ENCODE measurements around the gene MEIS3. TPM values are rescaled to one million over a fixed set of nuclear protein-coding genes. Genes with fewer than 3 reads are reported as not detected.
"Not testable (repeated sequence)": the region's sequence is repeated elsewhere in the genome, so short reads cannot be mapped to it uniquely, and the experiment has no call there.

The MEIS3 gene
- total RNA-seq, 2 experiments from 2014 or later, result not detected

DNA sequence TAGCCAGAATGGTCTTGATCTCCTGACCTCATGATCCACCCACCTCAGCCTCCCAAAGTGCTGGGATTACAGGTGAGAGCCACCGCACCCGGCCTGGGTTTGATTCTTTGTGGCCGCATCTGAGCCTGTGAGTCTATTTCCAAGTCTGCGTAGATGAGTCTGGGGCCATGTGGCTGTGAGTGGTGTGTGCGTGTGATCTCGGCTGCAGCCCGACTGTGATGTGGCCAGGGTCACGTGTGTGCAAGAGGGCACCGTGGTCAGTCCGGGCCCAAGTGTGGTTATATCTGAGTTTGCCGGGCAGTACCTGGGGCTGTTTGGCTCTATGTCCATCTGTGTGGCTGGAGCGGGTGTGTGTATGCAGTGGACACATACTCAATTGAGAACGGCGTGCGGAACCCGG is 5.4 kb downstream of the MEIS3 start:
- H3K4me1 Mint-ChIP-seq, result peaks cover 4% of the 10 kb centered on the region
- no peak overlapping the region for H3K4me3 Mint-ChIP-seq
- peaks cover 60% of the 10 kb centered on the region for H3K27me3 Mint-ChIP-seq

DNA sequence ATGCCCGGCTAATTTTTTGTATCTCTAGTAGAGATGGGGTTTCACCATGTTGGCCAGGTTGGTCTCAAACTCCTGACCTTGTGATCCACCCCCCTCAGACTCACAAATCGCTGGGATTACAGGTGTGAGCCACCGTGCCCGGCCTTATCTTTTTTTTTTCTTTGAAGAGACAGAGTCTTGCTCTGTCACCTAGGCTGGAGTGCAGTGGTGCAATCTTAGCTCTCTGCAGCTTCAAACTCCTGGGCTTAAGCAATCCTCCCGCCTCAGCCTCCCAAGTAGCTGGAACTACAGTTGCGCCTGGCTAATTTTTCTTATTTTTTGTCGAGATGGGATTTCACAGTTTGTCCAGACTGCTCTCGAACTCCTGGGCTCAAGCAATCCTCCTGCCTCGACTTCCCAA is 7.6 kb downstream of the MEIS3 start:
- not testable (repeated sequence) for H3K36me3 Mint-ChIP-seq, H3K4me3 Mint-ChIP-seq

More for the DNA sequence above, 5.4 kb downstream of the MEIS3 start:
- no peak overlapping the region for H3K27ac Mint-ChIP-seq
- DNase-seq, result no peak
- no peaks in the 10 kb centered on the region for H3K36me3 Mint-ChIP-seq
- no peaks in the 10 kb centered on the region for H3K9me3 Mint-ChIP-seq

DNA sequence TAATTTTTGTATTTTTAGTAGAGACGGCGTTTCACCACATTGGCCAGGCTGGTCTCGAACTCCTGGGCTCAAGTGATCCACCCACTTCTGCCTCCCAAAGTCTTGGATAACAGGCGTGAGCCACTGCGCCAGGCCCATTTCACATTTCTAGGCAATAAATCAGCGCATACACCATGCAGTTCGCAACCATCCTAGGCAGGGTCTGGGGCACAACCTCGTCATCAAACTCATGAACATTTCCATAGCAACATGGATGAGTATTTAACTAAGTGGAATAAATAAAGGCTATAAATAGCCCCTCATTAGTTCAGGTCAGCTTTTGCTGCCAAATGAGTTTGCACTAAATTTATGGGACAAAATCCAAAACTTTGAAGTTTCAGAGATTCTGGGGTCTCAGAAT is 8.2 kb downstream of the MEIS3 start:
- DNase-seq, result no peak
- Mint-ChIP-seq H3K4me1 (no peaks in the 10 kb centered on the region), H3K4me3 (no peak overlapping the region), H3K9me3 (peaks cover 2% of the 10 kb centered on the region), H3K36me3 (peaks cover 1% of the 10 kb centered on the region), H3K27me3 (peaks cover 58% of the 10 kb centered on the region), H3K27ac (no peak overlapping the region)

More for the DNA sequence above, 7.6 kb downstream of the MEIS3 start:
- peaks cover 58% of the 10 kb centered on the region for H3K27me3 Mint-ChIP-seq
- H3K4me1 Mint-ChIP-seq, DNase-seq, H3K27ac Mint-ChIP-seq, H3K9me3 Mint-ChIP-seq: not testable (repeated sequence)

DNA sequence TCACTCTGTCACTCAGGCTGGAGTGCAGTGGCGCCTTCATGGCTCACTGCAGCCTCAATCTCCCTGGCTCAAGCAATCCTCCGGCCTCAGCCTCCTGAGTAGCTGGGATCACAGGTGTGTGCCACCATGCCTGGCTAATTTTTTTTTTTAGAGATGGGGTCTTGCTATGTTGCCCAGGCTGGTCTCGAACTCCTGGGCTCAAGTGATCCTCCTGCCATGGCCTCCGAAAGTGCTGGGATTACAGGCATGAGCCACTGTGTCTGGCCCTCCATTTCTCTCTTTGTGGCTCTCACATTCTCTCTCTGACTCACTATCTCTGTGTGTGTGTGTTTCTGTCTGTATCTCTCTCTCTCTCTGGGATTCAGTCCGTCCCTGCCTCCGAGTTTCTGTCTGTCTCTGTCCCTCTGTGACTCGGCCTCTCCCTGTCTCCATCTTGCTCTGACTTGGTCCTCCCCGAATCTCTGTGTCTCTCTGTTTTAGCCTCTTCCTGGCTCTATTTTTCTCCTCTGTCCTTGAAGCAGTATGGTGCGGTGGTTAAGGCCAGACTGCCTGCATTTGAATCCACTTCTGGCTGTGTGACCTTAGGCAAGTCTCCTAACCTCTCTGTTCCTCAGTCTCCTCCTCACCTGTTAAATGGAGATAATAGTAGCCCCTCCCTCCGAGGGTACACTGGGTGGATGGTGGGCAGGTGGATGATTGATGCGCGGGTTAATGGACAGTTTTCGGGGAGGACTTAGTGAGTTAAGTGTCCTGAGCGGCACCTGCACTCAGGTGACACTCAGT is 11.0 kb downstream of the MEIS3 start:
- Mint-ChIP-seq H3K9me3 (peaks cover 2% of the 10 kb centered on the region), H3K4me3 (no peak overlapping the region), H3K4me1 (no peaks in the 10 kb centered on the region), H3K27ac (no peak overlapping the region), H3K36me3 (peaks cover 1% of the 10 kb centered on the region), H3K27me3 (peaks cover 59% of the 10 kb centered on the region)
- DNase-seq, result no peak

DNA sequence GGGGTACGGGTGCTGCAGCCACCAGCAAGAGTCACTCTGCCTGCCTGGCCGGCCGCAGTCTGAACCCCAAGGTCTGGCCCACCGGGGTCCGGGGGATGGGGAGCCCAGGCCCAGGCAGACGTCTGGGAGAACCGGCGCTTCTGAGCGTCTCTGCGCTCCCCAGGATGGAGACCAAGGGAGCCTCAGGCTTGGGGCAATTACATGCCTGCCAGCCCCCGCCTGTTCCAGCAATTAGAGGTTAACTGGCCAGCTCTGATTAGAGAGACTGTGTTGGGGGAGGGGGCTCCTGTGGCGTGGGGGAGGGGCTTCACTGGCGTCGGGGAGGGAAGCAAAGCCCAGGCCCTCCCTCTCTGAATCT is 11.9 kb downstream of the MEIS3 start:
- Mint-ChIP-seq H3K4me1 (no peaks in the 10 kb centered on the region), H3K27ac (no peak overlapping the region), H3K4me3 (no peak overlapping the region), H3K36me3 (peaks cover 1% of the 10 kb centered on the region), H3K9me3 (peaks cover 2% of the 10 kb centered on the region), H3K27me3 (peaks cover 58% of the 10 kb centered on the region)
- no peak for DNase-seq

DNA sequence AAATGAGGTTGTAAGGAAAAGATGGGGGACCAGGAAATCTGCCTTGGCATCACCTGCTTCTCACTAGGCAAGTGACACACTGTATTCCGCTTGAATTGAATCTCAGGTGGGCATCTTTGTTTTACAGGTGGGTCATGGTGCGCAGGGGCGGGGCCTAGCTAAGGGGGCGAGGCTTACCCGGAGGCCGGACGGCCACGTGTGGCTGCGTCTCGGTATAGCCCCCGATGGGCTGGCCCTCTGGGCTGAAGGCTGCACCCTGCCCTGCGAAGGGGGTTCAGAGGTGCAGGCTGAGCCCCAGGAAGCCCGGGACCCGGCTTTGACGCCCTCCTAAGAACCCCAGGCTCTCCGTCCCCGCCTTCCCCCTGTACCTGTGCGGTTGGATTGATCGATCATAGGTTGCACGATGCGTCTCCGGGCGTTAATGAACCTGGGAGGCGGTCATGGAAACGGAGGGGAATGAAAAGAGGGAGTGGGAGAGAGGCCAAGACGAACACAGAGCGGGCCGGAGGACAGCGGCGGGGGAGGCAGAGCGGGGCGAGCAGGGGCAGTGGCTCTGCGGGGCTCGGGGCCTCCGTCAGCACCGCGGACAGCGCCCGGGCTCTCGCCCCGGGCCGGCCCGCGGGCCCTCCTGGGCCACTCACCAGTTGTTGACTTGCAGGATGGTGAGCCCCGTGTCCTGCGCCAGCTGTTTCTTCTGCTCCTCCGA is 12.5 kb downstream of the MEIS3 start:
- peaks cover 2% of the 10 kb centered on the region for H3K9me3 Mint-ChIP-seq
- peaks cover 1% of the 10 kb centered on the region for H3K36me3 Mint-ChIP-seq
- DNase-seq, result no peak
- no peak overlapping the region for H3K4me3 Mint-ChIP-seq
- H3K4me1 Mint-ChIP-seq, result no peaks in the 10 kb centered on the region
- H3K27me3 Mint-ChIP-seq, result peaks cover 58% of the 10 kb centered on the region
- H3K27ac Mint-ChIP-seq, result no peak overlapping the region

DNA sequence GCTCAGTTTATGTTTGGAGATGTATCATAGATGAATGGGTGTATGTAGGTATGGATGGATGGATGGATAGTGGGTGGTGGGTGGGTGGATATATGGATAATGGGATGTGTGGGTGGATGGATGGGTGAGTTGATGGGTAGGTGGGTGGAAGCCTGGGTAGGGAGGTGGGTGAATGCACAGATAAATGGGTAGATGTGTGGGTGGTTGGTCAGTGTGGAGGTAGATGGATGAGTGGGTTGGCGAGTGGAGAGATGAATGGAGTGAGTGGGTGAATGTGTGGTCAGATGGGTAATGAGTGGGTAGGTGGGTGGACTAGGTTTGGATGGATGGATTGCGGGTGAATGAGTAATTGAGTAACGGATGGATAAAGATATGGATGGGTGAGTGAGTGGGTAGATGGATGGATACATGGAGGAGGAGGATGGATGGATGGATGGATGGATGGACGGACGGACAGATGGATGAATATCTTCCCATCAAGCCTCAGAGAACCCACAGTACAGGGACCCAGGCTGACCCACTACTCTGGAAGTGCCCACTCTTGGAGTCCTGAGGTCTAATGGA is 13.4 kb downstream of the MEIS3 start:
- Mint-ChIP-seq H3K4me3 (no peak overlapping the region), H3K4me1 (no peaks in the 10 kb centered on the region), H3K36me3 (peaks cover 1% of the 10 kb centered on the region), H3K27ac (no peak overlapping the region), H3K9me3 (peaks cover 2% of the 10 kb centered on the region), H3K27me3 (peaks cover 58% of the 10 kb centered on the region)
- no peak for DNase-seq

DNA sequence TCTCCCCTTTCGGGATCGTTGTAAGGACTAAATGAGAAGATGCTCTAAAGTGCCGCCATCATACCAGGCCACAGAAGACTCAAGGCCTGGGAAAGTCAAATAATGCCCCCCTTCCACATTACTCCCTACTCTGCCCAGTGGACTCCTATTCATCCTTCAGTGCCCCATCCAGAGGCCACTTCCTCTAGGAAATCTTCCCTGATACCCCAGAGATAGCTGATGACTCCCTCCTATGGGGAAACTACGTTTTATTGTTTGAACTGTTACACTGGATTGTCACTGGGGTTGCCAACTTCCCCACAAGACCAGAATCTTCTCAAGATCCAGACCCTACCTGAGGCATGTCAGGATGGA is 14.2 kb downstream of the MEIS3 start:
- H3K27ac Mint-ChIP-seq, result no peak overlapping the region
- H3K4me1 Mint-ChIP-seq, result no peaks in the 10 kb centered on the region
- peaks cover 1% of the 10 kb centered on the region for H3K36me3 Mint-ChIP-seq
- no peak for DNase-seq
- H3K27me3 Mint-ChIP-seq, result peaks cover 58% of the 10 kb centered on the region
- no peak overlapping the region for H3K4me3 Mint-ChIP-seq
- peaks cover 2% of the 10 kb centered on the region for H3K9me3 Mint-ChIP-seq

DNA sequence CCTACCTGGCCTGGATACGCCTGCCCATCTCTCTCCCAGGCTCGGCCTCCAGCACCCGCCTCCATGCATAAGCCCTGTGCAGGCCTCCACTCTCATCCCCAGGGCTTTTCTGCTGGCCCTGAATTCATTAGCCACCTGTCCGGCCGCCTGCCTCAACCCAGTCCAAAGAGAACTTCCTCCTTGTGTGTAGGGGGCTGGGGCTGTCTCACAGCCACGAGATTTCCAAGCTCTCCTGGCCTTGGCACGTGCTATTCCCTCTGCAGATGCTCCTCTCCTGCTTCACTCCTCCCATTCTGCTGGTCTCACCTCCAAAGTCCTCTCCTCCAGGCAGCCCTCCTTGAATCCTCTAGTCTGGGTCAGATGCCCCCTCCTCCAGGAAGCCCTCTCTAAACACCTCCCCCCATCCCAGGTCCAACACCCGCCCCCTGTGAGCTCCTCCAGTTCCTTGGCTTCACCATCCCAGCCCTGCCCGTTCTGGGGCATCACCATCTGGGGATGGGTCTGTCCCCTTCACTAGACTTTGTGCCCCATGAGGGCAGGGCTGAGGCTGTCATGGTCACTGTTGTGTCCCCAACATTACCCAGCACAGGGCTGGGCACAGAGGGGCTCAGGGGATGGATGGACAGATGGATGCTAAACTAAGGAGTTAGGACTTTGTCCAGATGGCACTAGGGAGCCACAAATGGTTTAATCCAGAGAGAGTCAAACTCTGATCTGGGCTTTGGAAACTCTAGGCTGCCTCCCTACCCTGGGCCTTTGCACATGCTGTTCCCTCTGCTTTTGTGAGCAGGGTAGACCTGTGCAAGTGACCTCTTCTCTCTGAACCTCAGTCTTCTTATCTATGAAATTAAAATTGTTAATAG is 14.8 kb downstream of the MEIS3 start:
- Mint-ChIP-seq H3K9me3 (peaks cover 2% of the 10 kb centered on the region), H3K27ac (no peak overlapping the region), H3K36me3 (peaks cover 1% of the 10 kb centered on the region), H3K4me1 (no peaks in the 10 kb centered on the region), H3K4me3 (no peak overlapping the region), H3K27me3 (peaks cover 58% of the 10 kb centered on the region)
- DNase-seq, result no peak

DNA sequence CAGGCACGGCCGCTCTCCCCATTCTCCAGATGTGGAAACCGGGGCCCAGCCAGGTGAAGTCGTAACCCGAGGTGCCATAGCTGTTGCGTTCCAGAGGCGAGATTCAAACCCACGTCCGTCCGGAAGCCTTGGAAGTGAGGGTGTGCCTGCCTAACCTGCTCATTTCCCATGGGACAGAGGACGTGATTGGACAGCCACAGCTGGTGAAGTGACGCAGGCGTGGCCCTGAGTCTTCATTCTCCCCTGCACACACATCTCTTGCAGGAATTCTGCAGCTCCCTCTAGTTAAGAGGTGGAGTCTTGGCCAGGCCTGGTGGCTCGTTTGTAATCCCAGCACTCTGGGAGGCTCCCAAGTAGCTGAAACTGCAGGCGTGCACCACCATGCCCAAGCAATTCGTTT is 16.8 kb downstream of the MEIS3 start:
- DNase-seq, result no peak
- Mint-ChIP-seq H3K27me3 (peaks cover 53% of the 10 kb centered on the region), H3K4me1 (no peaks in the 10 kb centered on the region), H3K4me3 (no peak overlapping the region), H3K27ac (no peak overlapping the region), H3K36me3 (no peaks in the 10 kb centered on the region), H3K9me3 (no peaks in the 10 kb centered on the region)

DNA sequence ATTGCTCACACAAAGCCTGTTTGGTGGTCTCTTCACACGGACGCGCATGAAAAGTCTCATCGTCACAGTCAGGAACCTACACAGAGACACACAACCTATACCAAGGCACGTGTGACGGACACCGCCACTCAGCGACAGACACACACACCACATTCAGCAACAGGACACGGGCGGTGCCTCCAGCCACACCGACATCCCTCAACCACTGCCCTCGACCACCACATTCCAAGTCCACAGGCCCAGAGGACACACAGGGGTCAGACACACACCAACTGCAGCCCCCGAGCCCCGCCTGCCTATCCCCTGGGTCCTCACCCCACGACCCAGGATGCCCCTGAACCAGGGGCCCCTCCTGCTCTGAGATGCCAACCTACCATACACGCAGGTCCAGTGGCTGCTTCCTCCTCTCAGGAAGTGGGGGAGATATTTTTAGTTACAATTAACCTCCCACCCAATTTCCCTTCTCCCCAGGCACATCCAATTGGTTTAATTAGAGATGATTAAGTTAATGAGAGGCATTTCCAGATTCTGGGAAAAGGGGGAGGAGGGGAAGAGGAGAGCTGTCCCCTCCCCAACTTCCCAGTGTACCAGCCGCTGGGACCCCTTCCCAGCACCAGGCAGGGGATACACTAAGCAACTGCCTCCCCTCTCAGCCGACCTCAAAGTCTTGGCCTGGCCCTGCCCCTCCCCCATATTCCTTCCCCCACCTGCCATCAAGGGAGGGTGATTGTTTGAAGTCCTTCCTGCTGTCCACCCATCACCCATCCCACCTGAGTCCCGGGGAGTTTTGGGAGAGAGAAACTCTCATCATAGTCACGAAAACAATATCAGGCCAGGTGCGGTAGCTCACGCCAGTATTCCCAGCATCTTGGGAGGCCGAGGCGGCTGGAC is 20.4 kb downstream of the MEIS3 start:
- no peak for DNase-seq
- Mint-ChIP-seq H3K27ac (no peak overlapping the region), H3K4me3 (no peak overlapping the region), H3K36me3 (no peaks in the 10 kb centered on the region), H3K4me1 (no peaks in the 10 kb centered on the region), H3K27me3 (peaks cover 26% of the 10 kb centered on the region), H3K9me3 (no peaks in the 10 kb centered on the region)

DNA sequence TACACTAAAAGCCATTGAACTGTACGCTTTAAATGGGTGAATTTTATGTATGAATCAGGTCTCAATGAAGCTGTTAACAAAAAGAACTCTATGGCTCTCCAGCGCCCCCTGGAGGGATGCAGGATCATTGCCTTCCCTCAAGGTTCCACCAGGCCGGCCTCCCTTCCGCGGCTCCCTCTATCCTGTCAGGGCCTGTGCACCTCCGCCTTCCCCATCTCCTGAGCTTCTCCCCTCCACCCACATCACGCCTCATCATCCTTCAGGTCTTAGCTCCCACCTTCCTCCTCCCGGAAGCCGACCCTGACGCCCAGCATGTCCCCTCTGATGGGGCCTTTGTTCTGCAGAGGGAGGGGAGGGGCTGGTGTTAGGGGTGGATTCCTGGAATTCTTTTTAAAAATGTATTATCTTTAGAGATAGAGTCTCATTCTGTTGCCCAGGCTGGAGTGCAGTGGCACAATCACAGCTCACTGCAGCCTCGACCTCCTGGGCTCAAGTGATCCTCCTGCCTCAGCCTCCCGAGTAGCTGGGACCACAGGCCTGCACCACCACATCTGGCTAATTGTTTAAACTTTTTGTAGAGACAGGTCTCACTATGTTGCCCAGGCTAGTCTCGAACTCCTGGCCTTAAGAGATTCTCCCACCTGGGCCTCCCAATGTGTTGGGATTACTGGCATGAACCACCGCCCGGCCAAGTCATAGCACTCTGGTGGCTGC is 27.7 kb downstream of the MEIS3 start:
- H3K4me1 Mint-ChIP-seq, result peaks cover 4% of the 10 kb centered on the region
- H3K4me3 Mint-ChIP-seq, result no peak overlapping the region
- H3K27me3 Mint-ChIP-seq, result peaks cover 5% of the 10 kb centered on the region
- peak; percentile 74 for DNase-seq
- H3K9me3 Mint-ChIP-seq, result no peaks in the 10 kb centered on the region
- no peaks in the 10 kb centered on the region for H3K36me3 Mint-ChIP-seq
- no peak overlapping the region for H3K27ac Mint-ChIP-seq

DNA sequence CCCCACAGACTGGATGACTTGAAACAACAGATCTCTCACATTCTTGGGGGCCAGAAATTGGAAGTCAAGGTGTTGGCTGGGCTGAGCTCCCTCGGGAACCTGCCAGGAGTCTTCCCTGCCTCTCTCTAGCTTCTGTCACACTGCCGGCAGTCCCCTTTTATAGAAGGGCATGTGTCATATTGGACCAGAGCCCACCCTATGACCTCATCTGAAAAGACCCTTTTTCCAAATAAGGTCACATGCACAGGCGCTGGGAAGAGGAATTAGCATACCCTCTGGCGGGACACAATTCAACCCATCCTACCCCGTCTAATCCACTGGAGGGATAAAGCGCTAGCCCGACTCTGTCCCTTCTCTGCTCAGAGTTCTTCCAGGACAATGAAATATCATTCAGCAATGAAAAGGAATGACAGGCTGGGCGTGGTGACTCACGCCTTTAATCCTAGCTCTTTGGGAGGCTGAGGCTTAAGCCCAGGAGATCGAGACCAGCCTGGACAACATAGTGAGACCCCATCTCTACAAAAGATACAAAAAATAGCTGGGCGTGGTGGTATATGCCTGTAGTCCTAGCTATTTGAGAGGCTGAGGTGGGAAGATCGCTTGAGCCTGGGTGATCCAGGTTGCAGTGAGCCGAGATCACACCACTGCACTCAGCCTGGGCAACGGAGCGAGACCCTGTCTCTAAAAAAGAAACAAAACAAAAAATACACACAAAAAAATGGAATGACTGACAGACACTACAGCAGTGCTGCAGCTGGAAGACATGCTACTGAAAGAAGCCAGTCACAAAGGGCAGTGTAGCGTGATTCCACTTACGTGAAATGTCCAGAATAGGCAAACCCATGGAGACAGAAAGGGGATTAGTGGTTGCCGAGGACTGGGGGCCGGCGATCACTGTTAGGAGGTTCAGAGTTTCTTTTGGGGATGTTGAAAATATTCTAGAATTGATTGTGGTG is 28.5 kb downstream of the MEIS3 start:
- H3K27ac Mint-ChIP-seq, result no peak overlapping the region
- H3K9me3 Mint-ChIP-seq, result no peaks in the 10 kb centered on the region
- no peak overlapping the region for H3K4me3 Mint-ChIP-seq
- no peak for DNase-seq
- peaks cover 5% of the 10 kb centered on the region for H3K27me3 Mint-ChIP-seq
- peaks cover 4% of the 10 kb centered on the region for H3K4me1 Mint-ChIP-seq
- H3K36me3 Mint-ChIP-seq, result no peaks in the 10 kb centered on the region
